ENCODE measurements around the gene KLF15. TPM values are rescaled to one million over a fixed set of nuclear protein-coding genes. Genes with fewer than 3 reads are reported as not detected.

Gene KLF15
- total RNA-seq, 2 donors from 2014 or later: 43.4 to 55.1 TPM

DNA sequence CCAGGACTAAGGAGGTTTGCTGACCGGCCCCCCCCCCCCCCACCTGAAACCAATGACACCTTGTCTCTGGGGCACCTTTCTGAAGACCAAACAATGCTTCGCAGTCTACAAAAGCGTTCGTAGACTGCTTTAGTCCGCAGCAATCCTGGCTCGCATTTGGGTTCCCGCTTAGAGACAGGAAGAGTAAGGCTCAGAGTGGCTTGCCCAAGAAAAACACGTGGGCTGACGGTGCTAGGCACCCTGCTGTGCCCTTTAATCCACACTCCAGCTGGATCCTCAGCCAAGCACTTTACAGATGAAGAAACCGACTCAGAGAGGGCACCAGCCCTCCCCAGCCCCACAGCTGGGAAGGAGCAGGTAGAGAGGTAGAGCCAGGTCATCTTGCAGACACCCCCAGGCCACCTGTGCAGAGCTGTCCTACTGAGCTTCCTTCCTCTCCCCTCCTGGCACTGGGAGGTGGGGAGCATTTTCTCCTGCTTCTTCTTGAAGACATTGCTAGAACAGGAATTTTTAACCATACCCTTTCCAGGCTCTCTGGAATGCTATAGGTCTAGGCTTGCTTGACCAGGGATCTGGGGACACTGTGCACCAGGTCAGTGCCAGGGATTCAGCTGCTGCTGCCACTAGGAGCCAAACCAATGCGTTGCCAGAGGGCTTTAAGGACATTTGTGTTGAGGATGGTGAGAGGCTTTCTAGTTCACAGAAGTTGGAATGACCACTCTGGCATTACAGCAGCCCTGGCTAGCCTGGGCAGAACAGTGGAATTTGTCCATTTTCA lies 1.0 kb upstream of the KLF15 start:
- Histone ChIP-seq H3K27ac (peak overlapping the region; percentile 85 to 89), H3K4me1 (peaks cover 0 to 38% of the 10 kb centered on the region in 2 donors), H3K9me3 (no peaks in the 10 kb centered on the region), H3K27me3 (no peaks in the 10 kb centered on the region), H3K4me3 (peak overlapping the region; percentile 41 to 87), H3K36me3 (no peaks in the 10 kb centered on the region)
- no peak for DNase-seq (ENCODE audit: low spot score)
- TF ChIP-seq, protein P1, sequence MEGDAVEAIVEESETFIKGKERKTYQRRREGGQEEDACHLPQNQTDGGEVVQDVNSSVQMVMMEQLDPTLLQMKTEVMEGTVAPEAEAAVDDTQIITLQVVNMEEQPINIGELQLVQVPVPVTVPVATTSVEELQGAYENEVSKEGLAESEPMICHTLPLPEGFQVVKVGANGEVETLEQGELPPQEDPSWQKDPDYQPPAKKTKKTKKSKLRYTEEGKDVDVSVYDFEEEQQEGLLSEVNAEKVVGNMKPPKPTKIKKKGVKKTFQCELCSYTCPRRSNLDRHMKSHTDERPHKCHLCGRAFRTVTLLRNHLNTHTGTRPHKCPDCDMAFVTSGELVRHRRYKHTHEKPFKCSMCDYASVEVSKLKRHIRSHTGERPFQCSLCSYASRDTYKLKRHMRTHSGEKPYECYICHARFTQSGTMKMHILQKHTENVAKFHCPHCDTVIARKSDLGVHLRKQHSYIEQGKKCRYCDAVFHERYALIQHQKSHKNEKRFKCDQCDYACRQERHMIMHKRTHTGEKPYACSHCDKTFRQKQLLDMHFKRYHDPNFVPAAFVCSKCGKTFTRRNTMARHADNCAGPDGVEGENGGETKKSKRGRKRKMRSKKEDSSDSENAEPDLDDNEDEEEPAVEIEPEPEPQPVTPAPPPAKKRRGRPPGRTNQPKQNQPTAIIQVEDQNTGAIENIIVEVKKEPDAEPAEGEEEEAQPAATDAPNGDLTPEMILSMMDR (IDR thresholded peaks at IDR 0.05): no peak

DNA sequence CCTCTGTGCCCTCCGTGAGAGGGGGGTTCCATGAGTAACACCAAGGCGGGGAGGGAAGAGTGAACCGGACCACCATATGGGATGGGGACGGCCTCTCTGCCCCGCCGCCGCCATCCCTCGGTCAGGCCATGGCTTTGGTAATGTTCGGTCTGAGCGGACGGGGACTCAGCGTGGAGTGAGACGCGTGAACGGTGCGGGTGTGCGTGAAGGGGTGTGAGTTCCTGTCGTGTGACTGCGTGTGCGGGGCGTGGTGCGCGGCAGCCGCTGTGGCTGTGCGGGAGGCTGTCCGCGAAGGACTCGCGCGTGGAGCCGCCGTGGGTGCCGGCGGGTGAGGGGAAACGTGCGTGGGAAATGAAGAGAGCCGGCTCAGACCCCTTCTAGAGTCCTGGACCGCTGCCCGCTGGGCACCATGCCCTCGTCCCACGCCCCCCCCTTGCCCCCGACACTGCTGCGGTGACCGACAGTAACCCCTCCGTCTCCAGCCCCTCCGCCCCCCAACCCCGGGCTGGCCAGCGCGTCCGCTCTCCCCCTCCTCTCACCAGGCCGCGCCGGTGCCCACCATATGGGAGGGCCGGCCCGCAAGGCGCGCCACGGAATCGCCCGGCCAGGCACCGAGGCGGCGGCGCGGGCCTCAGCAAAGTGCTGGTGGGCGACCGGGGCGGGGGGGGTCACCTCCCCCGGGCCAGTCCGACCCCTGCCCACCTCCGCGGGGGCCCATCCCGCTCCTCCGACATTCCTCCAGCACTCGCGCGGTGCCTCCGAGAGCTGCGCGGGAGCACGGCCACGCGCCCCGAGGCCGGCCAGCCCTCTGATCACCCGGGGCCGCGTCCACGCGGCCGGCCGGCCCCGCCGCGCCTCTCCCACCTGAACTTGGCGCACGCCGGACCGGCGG lies 589 bp downstream of the KLF15 start:
- peak overlapping the region; percentile 69 to 87 for H3K4me3 ChIP-seq
- peak overlapping the region; percentile 97 for H3K27ac ChIP-seq
- H3K9me3 ChIP-seq: no peaks in the 10 kb centered on the region
- TF ChIP-seq, protein P1 (IDR thresholded peaks at IDR 0.05): no peak
- peaks cover 11% of the 10 kb centered on the region for H3K36me3 ChIP-seq
- H3K4me1 ChIP-seq: peaks cover 0 to 54% of the 10 kb centered on the region in 2 donors
- no peaks in the 10 kb centered on the region for H3K27me3 ChIP-seq
- no peak for DNase-seq (ENCODE audit: low spot score)

DNA sequence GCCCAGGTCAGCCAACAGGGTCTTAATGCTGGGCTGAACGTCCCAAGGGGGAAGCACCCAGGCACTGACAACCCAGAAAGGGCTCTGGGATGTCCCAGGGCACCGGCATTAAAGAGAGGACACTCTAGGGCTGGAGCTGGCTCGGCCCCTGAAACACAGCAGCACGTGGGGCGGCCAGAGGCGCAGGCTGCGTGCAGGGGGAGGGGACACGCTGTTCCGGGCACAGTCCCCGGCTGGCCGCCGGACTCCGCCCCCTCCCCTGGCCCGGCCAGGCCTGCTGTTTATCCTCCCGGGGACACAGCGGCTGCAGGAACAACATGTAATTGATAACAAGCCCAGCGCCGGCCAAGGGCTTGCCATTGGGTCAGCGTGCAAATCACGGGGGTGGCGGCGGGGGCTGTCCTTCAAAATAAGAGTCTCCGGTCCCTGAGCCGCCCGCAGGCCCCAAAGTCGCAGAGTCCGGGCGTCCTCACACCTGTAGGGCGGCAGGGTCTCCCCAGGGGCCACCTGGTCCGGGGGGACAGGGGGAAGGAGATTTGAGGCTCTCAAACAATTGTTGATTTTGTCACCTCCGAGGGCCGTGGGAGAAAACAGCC lies 1.3 kb downstream of the KLF15 start:
- H3K4me1 ChIP-seq: peaks cover 0 to 61% of the 10 kb centered on the region in 2 donors

GRCh38 chr3:126355251-126355650 lies 2.0 kb downstream of the KLF15 start:
- Histone ChIP-seq H3K27ac (peak overlapping the region; percentile 97), H3K27me3 (no peaks in the 10 kb centered on the region), H3K36me3 (peaks cover 25% of the 10 kb centered on the region), H3K4me1 (peaks cover 0 to 67% of the 10 kb centered on the region in 2 donors), H3K4me3 (peak overlapping the region; percentile 69 to 87), H3K9me3 (no peaks in the 10 kb centered on the region)
- no peak for DNase-seq (ENCODE audit: low spot score)
- TF ChIP-seq, protein P1 (IDR thresholded peaks at IDR 0.05): no peak

More for the DNA sequence above, 1.3 kb downstream of the KLF15 start:
- H3K9me3 ChIP-seq: no peaks in the 10 kb centered on the region
- peak overlapping the region; percentile 69 to 87 for H3K4me3 ChIP-seq
- H3K36me3 ChIP-seq: peaks cover 18% of the 10 kb centered on the region
- H3K27ac ChIP-seq: peak overlapping the region; percentile 97
- H3K27me3 ChIP-seq: no peaks in the 10 kb centered on the region
- TF ChIP-seq, protein P1 (IDR thresholded peaks at IDR 0.05): no peak
- peak; percentile 100 for DNase-seq (ENCODE audit: low spot score)

- Histone ChIP-seq H3K4me1 (peaks cover 0 to 72% of the 10 kb centered on the region in 2 donors), H3K27ac (peak overlapping the region; percentile 97), H3K4me3 (peak overlapping the region in 1 of 2 donors; percentile 87), H3K36me3 (peaks cover 29% of the 10 kb centered on the region), H3K27me3 (no peaks in the 10 kb centered on the region), H3K9me3 (no peaks in the 10 kb centered on the region)
- TF ChIP-seq, protein P1 (IDR thresholded peaks at IDR 0.05): no peak
- DNase-seq (ENCODE audit: low spot score): no peak
Observed at GRCh38 chr3:126354776-126355175, 2.4 kb downstream of the KLF15 start.

Measured in right atrium auricular region (tissue), 2 donors.